MCF 10A (cell line): ENCODE measurements around the gene APBA2. TPM values are rescaled to one million over a fixed set of nuclear protein-coding genes. Genes with fewer than 3 reads are reported as not detected.

Experiments
- BruUV-seq: library from RNA; stranded (reverse); fragments of 400-500 nt; replicated peaks from 2 replicates; lab custom pipeline; 2021; lab: Mats Ljungman, UMichigan
- CTCF ChIA-PET: fragments of 300-600 bp; sonication (Branson Sonifier 250); formaldehyde crosslinking; extraction: SDS; loops from one replicate; lab custom pipeline; 2021; ENCODE audit warnings: antibody characterized with exemption, inconsistent platforms; lab: Yijun Ruan, JAX
- POLR2A ChIA-PET: fragments of 300-600, 350-650 bp; sonication (Branson Sonifier 250); formaldehyde crosslinking; extraction: SDS; loops from one replicate; lab custom pipeline; 2020; ENCODE audit warnings: antibody characterized with exemption, inconsistent platforms; lab: Yijun Ruan, JAX
- DNase-seq: peaks from one replicate; pipeline ENCODE4 v3.0.0-alpha.2; 2018; ENCODE audit not compliant: unreplicated experiment
- H3K27ac Mint-ChIP-seq: one replicate; pipeline ENCODE4 v1.8.0; 2022; ENCODE audit warnings: mild to moderate bottlenecking, low read depth, mixed read lengths; ENCODE audit not compliant: unreplicated experiment
- H3K27me3 Mint-ChIP-seq: one replicate; pipeline ENCODE4 v1.8.0; 2022; ENCODE audit warnings: mixed read lengths; ENCODE audit not compliant: insufficient read depth, unreplicated experiment
- H3K36me3 Mint-ChIP-seq: one replicate; pipeline ENCODE4 v1.8.0; 2022; ENCODE audit warnings: mild to moderate bottlenecking, moderate library complexity, mixed read lengths; ENCODE audit not compliant: insufficient read depth, unreplicated experiment
- H3K4me1 Mint-ChIP-seq: one replicate; pipeline ENCODE4 v1.8.0; 2022; ENCODE audit warnings: mixed read lengths; ENCODE audit not compliant: insufficient read depth, unreplicated experiment
- H3K4me3 Mint-ChIP-seq: one replicate; pipeline ENCODE4 v1.8.0; 2022; ENCODE audit warnings: mild to moderate bottlenecking, moderate library complexity, mixed read lengths; ENCODE audit not compliant: unreplicated experiment
- H3K9me3 Mint-ChIP-seq: one replicate; pipeline ENCODE4 v1.8.0; 2022; ENCODE audit warnings: mixed read lengths; ENCODE audit not compliant: unreplicated experiment
- CTCF ChIP-seq: fragments of 200-600 bp; IDR thresholded peaks from one replicate; pipeline ENCODE4 v1.8.0; 2022; ENCODE audit warnings: antibody characterized with exemption, mild to moderate bottlenecking; ENCODE audit not compliant: unreplicated experiment
- intact Hi-C: fragments of 100-400 bp; cut with micrococcal nuclease; formaldehyde crosslinking; loops from 2 replicates; pipeline ENCODE4 v1.14.1; 2022
- total RNA-seq: library from RNA; stranded (reverse); gene quantifications from 2 replicates; pipeline ENCODE4 v1.2.3, GENCODE V29; 2022

APBA2 gene
- total RNA-seq, 1 experiment from 2014 or later = not detected

- Mint-ChIP-seq H3K4me3 (no peak overlapping the region), H3K27me3 (peaks cover 39% of the 10 kb centered on the region), H3K27ac (no peak overlapping the region), H3K36me3 (no peaks in the 10 kb centered on the region), H3K9me3 (no peaks in the 10 kb centered on the region), H3K4me1 (peaks cover 10% of the 10 kb centered on the region)
- intact Hi-C loops = loop anchor here (10.0 kb wide), 1 partner anchor 853 kb away; no protein-coding TSS in a partner anchor
- TF ChIP-seq CTCF = no peak
- no TSS peak for BruUV-seq
- ChIA-PET CTCF (no interaction called here), POLR2A (interaction anchor here (0.7 kb wide), 1 partner anchor 128 kb away, joined by 3 read pairs; no protein-coding TSS in a partner anchor)
- peak; percentile 87 for DNase-seq
Observed at GRCh38 chr15:28977377-28978010, 91.7 kb downstream of the APBA2 start.

GRCh38 chr15:28978011-28978378 lies 92.2 kb downstream of the APBA2 start:
- H3K9me3 Mint-ChIP-seq = no peaks in the 10 kb centered on the region
- intact Hi-C loops = loop anchor here (10.0 kb wide), 1 partner anchor 853 kb away; no protein-coding TSS in a partner anchor
- no peaks in the 10 kb centered on the region for H3K36me3 Mint-ChIP-seq
- no TSS peak for BruUV-seq
- no peak for DNase-seq
- no peak overlapping the region for H3K4me3 Mint-ChIP-seq
- peaks cover 35% of the 10 kb centered on the region for H3K27me3 Mint-ChIP-seq
- POLR2A ChIA-PET = interaction anchor here (0.6 to 0.7 kb wide), 2 partner anchors 128 to 435 kb away, joined by 3 to 4 read pairs; no protein-coding TSS in a partner anchor
- peaks cover 10% of the 10 kb centered on the region for H3K4me1 Mint-ChIP-seq
- H3K27ac Mint-ChIP-seq = no peak overlapping the region
- no peak for TF ChIP-seq CTCF
- CTCF ChIA-PET = no interaction called here

GRCh38 chr15:28978661-28979060 lies 92.9 kb downstream of the APBA2 start:
- CTCF ChIA-PET = no interaction called here
- H3K36me3 Mint-ChIP-seq = no peaks in the 10 kb centered on the region

More at GRCh38 chr15:28978661-28979060, 92.9 kb downstream of the APBA2 start:
- Mint-ChIP-seq H3K4me3 (no peak overlapping the region), H3K9me3 (no peaks in the 10 kb centered on the region), H3K4me1 (peaks cover 10% of the 10 kb centered on the region), H3K27me3 (peaks cover 35% of the 10 kb centered on the region), H3K27ac (no peak overlapping the region)
- no TSS peak for BruUV-seq
- no peak for TF ChIP-seq CTCF
- POLR2A ChIA-PET = interaction anchor here (0.5 to 0.6 kb wide), 2 partner anchors 359 to 434 kb away, joined by 3 to 4 read pairs; no protein-coding TSS in a partner anchor
- intact Hi-C loops = loop anchor here (10.0 kb wide), 1 partner anchor 854 kb away; no protein-coding TSS in a partner anchor
- DNase-seq = no peak
